Stimulated activated CD8-positive, alpha-beta memory T cell treated with anti-CD3 and anti-CD28 coated beads, Interleukin-4, amount 100 ng/mL, for 24 hours (primary cell): ENCODE results near the gene PDE8A.
"Not testable (repeated sequence)": the region's sequence is repeated elsewhere in the genome, so short reads cannot be mapped to it uniquely, and the experiment has no call there.

Experiments used
- DNase-seq: peaks from one replicate; pipeline ENCODE4 v3.0.0-alpha.2; 2020; ENCODE audit warnings: low read depth

The PDE8A gene

DNA sequence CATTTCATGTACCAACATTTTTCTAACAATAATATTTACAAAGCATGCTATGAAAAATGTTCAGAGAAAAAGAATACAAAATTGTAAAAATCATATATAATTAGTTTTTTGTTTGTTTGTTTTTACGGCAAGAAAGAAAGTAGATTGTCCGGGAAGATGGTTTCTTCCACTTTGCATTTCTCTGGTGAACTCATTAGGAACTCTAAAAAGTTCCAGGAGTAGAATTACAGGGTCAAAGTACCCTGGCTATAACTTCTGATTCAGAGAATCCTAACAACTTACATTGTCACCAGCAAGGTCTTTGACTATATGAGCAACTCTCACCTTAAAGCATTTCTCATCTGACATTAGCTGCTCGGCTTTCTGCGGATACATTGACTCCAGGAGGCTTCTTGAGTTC, 196.7 kb downstream of the PDE8A start:
- DNase-seq = no peak

DNA sequence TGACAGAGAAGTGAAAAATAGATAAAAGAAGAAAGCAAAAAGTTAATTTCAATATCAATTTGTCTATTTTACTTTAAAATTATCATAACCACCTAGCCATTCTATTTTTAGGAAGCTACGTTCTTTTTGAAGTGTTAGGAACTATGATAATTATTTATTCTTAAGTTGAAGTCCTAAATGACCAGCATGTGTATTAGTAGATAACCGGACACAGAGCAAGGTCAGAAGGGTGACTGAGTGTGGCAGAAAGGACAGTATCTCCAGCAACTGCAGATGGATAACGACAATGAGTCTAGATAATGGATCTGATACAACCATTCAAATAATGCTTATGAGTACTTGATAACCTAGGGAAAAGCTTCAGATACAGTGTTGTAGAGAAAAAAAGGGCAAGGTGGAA, 198.0 kb downstream of the PDE8A start:
- no peak for DNase-seq

DNA sequence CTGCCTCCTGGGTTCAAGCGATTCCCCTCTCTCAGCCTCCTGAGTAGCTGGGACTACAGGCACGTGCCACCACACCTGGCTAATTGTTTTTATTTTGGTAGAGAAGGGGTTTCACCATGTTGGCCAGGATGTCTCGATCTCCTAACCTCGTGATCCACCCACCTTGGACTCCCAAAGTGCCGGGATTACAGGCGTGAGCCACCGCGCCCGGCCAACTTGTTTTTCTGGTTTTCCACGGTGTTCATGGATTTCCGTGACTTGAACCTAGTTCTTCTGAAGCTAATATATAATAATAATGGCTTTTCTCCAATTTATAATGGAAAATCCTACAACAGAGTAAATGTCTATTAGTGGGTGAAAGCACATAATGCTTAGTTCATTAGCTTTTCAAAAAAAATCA, 203.7 kb downstream of the PDE8A start:
- DNase-seq = not testable (repeated sequence)

DNA sequence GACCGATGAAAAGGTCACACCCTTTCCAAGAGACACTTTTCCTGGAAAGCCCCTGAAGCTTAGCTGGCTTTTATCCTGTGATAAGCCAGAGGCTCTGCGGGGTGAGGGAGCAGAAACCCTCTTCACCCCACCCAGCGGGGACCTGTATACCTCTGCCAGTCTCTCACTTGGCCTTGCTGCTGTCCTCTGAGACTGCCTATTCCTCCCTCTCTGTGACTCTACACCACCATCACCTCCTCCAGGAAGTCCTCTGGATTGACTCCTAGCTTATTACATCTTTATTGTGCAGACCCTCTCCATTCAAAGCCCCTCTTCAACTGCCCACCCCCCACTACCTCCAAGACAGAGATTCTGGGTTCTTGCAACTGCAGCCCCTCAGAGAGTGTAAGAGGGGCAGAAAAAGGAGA, 206.5 kb downstream of the PDE8A start:
- not testable (repeated sequence) for DNase-seq
